Activated effector memory CD4-positive, alpha-beta T cell treated with Interleukin-2 at 50 U/mL for 16 hours (primary cell): ENCODE results near the gene ALKBH3.

Experiments used
- DNase-seq: peaks from one replicate; pipeline ENCODE4 v3.0.0-alpha.2; 2020

ALKBH3 gene

GRCh38 chr11:43968719-43969118, 88.1 kb downstream of the ALKBH3 start:
- no peak for DNase-seq

DNA sequence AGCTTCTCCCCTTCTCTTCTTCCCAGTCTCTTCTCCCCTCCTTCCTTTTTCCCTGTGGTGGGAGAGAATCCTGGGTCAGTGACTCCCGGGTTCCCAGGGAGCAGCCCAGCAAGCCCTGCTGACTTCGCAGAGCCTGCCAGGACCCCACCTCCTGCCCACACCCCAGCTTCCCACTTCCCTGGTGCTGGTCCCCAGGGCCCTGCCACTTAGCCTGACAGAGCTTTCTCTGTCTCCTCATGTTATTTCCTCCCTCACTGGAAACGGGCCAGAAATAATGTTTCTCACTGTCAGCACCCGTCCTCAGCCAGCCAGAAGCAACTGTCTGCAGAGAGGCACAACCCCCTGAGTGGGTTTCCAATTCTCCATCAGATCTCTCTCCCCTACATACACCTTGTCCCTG, 88.9 kb downstream of the ALKBH3 start:
- DNase-seq = no peak
